Limb (tissue), 2 donors: ENCODE measurements around the gene PLPPR3.
"Not testable (repeated sequence)": the region's sequence is repeated elsewhere in the genome, so short reads cannot be mapped to it uniquely, and the experiment has no call there.

Experiments
- DNase-seq, 2 donors: peaks; one replicate each; pipeline ENCODE4 v3.0.0-alpha.2; 2016; ENCODE audit errors: extremely low spot score in 2 of 2

PLPPR3 gene

DNA sequence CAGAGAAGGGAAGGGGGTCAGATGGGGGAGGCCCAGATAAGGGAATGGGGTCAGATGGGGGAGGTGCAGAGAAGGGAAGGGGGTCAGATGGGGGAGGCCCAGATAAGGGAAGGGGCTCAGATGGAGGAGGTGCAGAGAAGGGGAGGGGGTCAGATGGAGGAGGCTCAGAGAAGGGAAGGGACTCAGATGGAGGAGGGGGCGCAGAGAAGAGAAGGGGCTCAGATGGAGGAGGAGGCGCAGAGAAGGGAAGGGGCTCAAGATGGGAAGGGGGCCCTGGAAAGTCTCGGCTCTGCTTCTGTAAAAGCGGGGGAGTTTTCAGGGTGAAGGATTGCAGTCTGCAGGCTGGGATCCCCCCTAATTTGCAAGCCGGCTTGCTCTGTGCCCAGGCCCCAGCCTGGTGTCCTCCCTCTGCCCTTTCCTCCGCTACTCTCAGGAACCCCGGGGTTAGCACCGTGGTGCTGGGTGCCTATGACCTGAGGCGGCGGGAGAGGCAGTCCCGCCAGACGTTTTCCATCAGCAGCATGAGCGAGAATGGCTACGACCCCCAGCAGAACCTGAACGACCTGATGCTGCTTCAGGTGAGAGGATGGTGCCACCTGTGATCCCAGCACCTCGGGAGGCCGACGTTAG lies 7.5 kb upstream of the PLPPR3 start:
- no peak for DNase-seq

DNA sequence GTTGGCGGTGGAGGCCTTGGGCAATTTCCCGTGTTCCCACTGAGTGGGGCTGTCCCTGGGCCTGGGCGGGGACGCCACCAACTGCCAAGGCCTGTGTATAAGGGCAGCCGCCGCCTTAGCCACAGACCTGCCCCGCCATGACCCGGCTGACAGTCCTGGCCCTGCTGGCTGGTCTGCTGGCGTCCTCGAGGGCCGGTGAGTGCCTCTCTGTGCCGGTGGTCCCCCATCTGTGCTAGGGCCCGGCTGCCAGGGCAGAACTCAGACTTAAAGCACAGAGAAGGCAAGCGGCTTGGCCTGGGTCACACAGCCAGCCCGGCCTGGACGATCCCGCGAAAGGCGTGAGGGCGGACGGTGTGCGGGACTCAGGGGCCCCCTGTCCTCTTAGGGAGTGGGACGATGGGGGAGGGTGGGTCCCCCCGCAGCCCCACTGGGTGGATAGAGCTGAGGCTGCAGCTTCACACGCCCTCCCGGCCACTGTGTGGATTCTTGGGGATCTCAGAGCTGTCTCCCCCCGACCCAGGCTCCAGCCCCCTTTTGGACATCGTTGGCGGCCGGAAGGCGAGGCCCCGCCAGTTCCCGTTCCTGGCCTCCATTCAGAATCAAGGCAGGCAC lies 6.1 kb upstream of the PLPPR3 start, which contains the start of gene AZU1:
Gene AZU1, plus strand, starts transcription at position 128 of the 612 bp plus-strand sequence. Its CDS starts 10 bp downstream, at position 138.
- DNase-seq: no peak

DNA sequence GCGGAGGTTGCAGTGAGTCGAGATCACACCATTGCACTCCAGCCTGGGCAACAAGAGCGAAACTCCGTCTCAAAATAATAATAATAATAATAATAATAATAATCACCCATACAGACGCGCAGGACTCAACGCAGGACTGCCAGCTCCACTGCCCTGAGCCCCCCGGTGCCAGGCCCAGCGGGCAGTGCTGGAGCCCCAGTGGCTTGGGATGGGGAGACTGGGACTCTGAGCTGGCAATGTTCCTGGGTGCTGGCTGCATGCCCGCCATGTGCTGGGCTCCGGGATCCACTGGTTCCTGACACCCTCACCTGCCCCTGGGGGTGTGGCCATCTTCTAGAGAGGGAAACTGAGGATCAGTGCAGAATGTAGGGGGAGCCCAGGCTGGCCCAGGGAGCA lies 5.6 kb upstream of the PLPPR3 start:
- DNase-seq: no peak

DNA sequence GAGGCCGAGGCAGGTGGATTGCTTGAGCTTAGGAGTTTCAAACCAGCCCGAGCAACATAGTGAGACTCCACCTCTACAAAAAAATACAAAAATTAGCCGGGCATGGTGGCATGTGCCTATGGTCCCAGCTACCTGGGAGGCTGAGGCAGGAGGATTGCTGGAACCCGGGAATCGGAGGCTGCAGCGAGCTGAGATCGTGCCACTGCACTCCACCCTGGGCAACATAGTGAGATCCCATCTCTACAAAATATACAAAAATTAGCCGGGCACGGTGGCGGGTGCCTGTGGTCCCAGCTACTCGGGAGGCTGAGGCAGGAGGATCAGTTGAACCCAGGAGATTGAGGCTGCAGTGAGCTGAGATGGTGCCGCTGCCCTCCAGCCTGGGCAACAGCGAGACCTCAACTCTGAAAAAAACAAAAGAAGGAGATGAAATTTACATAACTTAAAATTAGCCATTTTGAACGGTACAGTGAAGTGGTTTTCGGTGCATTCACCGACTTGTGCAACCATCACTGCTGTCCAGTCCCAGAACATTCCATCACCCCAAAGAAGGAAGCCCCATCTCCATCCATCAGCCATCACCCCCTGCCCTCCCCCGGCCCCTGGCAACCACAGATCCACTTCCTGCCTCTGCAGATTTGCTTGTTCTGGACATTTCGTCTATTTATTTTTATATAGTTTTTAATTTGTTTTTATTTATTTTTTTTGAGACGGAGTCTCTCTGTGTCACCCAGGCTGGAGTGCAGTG lies 4.3 kb upstream of the PLPPR3 start:
- no peak for DNase-seq

DNA sequence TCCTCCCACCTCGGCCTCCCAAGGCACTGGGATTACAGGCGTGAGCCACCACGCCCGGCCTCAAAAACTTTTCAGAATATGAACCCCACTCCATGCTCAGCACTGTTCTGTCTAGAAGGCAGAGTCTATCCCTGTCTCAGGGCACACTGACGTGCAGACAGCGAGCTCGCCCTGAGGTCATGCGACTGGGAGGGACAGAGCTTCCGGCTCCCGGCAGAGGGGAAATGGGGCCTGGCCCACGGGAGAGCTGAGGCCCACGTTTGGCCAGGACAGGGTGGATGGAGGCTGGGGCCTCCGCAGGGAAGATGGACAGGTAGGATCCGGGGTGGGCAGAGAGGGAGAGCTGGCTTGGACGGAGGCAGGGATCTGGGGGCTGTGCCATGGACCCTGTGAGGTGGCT lies 3.1 kb upstream of the PLPPR3 start:
- peak in 1 of 2 donors; percentile 29 for DNase-seq

DNA sequence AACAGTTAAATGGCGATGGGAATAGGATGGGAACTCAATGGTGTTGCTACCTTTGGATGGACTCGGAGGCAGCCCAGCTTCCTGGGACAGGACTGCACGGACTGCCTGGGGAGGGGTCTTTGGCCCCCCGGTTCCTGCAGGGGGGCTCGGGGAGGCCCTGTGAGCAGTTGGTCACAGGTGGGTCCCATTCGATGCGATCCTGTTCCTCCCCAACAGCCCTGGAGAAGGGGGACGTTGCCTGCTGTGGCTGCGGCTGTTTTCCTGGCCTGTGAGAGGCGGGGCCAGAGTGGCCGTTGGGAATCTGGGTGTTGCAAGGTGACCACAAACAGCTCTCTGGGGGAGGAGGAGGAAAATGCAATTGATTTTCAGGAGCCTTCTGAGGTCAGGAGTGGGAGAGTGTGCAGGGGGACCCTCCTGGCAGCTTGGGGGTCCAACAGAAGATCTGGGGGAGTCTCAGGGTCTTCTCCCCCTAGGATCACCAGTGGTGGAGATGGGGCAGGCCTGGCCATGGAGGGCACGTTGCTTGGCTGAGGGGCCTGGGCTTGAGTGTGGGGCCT lies 1.9 kb upstream of the PLPPR3 start:
- peak in 1 of 2 donors; percentile 28 for DNase-seq

DNA sequence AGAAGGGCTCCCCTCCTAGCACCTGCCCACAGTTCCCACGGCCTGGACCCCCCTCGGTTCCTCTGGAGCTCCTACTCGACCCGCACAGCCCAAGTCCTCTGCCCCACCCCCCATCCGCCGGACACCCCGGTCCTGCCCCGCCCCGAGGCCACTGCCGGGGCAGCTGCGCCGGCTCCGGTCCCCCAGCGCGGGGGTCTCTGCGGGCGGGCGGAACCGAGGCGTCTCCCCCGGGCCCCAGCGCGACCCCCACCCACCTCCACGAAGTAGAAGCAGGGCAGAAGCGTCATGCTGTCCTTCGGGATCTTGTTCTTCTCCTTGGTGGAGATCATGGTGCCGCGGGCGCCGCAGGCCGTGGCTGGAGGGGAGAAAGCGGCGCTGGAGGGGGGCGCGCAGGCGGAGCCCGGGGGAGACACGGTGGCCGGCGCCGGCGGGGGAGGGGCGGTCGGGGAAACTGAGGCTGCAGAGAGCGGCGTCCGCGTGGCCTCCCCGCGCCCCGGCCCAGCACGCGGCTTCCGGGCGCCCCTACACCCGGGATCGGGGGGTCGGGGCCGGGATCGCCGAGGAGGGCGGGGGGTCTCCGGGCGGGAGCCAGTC lies 427 bp downstream of the PLPPR3 start:
- peak in 1 of 2 donors; percentile 57 for DNase-seq

DNA sequence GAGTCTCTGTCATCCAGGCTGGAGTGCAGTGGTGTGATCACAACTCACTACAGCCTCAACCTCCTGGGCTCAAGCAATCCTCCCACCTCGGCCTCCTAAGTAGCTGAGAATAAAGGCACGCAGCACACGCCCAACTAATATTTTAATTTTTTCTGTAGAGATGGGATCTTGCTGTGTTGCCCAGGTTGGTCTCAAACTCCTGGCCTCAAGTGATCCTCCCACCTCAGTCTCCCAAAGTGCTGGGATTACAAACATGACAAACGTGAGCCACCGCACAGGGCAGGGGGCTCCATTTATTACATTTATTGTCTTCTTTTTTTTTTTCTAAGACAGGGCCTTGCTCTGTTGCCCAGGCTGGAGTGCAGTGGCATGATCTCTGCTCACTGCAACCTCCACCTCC lies 1.5 kb downstream of the PLPPR3 start:
- DNase-seq: not testable (repeated sequence)

DNA sequence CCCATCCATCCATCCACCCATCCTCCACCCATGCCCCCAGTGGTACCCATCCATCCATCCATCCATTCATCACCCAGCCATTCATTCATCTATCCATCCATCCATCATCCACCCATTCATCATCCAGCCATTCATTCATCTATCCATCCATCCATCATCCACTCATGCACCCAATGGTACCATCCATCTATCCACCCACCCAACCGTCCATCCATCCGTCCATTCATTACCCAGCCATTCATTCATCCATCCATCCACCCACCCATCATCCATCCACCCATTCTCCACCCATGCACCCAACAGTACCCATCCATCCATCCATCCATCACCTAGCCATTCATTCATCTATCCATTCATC lies 5.3 kb downstream of the PLPPR3 start:
- no peak for DNase-seq

DNA sequence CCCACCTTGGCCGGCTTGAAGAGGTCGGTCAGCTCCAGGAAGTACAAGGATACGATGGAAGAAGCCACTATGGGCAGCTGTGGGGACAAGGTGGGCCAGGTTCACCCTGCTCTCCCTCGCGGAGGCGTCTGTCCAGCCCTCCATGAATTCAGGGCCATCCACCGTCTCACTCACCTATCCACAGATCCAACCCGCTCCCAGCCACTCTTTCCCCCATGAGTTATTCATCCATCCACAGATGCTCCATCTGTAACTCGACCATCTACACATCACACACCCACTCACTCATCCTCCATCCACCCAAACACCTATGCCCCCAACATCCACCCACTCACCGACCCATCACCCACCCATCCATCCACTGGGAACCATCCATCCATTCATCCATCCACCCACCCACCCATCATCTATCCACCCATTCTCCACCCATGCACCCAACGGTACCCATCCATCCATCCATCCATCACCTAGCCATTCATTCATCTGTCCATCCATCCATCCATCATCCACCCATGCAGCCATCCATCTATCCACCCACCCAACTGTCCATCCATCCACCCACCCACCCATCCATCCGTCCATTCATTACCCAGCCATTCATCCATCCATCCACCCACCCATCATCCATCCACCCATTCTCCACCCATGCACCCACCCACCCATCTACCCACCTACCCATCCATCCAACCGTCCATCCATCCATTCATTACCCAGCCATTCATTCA lies 5.8 kb downstream of the PLPPR3 start:
- no peak for DNase-seq

DNA sequence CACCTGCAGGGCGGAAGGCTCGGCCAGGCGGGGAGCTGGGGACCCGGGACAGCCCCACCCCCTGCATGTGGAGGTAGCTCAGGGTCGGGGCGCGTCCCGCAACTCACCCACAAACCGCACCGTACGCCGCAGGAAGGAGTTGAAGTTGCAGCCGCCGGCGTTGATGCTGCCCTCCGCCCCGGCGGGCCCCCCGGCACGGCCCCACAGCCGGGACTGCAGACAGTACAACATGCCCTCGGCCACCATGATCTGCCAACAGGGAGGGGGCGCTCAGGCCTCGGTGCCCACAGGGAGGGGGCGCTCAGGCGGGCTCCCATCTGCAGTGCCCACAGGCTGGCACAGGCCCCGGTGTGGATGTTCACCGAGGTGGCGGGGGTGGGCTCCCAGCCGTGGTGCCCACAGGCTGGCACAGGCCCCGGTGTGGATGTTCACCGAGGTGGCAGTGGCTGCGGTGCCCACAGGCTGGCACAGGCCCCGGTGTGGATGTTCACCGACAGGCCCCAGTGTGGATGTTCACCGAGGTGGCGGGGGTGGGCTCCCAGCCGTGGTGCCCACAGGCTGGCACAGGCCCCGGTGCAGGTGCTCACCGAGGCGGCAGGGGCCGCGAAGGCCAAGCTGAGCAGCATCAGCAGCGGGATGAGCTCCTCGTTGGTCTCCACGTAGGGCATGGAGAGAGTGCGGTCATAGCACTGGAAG lies 6.5 kb downstream of the PLPPR3 start:
- DNase-seq: peak in 1 of 2 donors; percentile 30

DNA sequence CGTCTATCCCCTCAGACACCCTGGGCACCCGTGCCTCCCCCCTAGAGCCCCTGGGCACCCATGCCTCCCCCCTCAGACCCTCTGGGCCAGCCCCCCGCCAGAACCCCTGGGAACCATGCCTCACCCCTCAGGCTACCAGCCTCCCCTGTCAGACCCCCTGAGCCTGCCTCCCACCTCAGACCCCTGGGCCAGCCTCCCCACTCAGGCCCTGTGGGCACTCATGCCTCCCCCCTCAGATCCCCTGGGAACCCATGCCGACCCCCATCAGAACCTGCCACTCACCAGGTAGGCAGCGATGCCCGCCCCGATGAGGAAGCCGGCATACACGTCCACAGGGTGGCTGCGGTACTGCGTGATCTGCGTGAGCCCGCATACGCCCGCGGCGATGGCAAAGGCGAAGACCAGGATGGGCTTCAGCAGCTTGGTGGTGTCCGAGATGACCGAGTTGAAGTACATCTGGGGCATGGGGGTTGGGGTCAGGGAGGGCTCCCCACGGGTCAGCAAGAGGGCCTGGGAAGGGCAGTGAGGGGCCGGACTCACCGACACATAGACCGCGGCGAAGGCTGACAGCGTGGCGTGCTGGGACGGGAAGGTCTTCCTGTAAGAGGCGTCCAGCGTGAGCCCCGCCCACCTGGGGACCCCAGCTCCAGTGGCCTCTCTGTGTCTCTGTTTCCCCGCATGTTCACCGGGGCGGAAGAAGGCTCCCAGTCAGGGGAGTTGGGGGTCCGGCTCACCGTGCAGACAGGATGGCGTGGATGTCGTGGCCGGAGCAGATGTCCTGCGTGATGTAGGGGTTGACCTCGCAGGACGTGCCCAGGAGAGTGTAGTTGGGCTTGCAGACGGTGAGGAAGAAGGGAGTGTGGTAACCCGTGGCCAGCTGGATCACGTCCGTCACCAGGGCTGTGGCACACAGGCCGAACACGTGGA lies 7.3 kb downstream of the PLPPR3 start:
- DNase-seq: peak in 1 of 2 donors; percentile 34

DNA sequence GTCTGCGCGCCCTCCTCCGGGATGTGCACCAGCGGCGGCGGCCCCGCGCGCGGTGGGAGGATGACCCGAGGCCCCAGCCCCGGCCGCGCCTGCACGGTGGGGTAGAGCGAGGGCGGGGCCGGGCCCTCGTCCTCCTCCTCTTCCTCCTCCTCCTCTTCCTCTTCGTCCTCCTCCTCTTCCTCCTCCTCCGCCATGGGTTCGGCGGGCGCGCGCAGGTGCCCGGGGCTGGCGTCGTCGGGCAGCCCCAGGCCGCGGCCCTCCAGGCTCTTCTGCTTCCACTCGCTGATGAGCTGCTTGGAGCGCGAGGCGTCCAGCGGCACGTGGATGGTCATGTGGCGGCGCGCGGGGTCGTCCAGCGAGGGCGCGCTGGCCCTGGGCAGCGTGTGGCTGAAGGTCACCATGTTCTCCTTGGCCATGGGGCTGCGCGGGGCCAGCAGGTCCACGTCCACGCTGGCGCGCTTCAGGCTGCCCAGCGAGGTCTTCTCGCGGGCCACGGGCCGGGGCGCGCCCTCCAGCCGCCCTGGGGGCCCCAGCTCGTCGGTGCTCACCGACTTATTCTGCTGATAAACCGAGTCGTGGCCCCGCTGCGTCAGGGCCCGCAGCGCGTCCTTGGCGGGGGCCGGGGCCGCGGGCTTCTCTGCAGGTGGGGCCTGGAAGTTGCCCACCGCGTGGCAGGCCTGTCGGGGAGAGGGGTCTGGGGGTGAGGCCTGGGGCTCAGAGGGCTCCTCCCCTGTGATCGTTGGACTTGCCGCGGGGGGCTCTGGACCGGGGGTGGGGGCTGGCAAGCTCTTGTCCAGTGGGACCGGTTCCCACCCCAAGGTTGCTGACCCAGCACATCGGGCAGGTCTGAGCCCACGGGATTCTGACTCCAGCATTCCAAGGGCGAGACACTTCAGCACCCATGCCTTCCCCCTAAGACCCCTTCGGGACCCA lies 8.3 kb downstream of the PLPPR3 start:
- DNase-seq: peak in 1 of 2 donors; percentile 31

DNA sequence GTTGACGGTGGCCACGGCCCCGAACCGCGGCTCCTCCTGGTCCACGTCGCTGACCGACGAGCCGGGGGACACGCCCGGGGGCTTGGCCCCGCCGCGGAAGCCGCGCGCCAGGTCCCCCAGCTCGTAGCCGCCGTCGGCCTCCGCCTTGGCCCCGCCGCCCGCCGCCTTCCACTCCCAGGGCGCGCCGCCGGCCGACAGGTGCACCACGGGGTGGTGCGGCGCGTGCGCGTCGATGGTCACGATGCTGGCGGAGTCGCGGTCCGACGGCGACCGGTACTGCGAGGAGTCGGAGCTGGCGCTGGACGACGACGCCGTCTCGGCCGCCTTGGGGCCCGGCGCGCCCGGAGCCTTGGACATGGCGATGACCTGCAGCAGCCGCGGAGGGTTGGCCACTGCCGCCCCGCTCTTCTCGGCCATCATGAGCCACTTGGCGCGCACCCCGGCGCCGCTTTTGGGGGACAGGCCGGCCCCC lies 9.0 kb downstream of the PLPPR3 start:
- DNase-seq: peak in 1 of 2 donors; percentile 30

DNA sequence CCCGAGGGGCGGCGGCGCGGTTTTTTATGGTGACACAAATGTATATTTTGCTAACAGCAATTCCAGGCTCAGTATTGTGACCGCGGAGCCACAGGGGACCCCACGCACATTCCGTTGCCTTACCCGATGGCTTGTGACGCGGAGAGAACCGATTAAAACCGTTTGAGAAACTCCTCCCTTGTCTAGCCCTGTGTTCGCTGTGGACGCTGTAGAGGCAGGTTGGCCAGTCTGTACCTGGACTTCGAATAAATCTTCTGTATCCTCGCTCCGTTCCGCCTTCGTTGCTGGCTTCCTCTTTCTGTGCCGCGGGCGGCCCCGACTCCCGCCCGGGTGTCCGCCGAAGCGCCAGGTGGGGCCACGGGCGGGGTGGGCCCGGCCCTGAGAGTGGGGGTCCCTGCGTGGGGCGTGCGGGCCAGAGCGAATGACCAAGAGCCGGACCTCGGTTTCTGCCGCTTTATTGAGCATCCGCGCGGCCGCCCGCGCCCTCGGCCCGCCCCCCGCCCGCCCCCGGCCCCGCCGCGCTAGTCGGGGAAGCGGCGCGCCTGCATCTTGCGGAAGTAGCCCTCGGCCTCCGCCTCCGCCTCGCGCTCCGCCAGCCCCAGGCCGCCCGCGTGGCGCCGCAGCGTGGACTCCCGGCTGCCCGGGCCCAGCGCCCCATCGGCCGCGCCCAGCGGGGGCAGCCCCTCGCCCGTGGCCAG lies 9.6 kb downstream of the PLPPR3 start:
- peak in 1 of 2 donors; percentile 38 for DNase-seq

DNA sequence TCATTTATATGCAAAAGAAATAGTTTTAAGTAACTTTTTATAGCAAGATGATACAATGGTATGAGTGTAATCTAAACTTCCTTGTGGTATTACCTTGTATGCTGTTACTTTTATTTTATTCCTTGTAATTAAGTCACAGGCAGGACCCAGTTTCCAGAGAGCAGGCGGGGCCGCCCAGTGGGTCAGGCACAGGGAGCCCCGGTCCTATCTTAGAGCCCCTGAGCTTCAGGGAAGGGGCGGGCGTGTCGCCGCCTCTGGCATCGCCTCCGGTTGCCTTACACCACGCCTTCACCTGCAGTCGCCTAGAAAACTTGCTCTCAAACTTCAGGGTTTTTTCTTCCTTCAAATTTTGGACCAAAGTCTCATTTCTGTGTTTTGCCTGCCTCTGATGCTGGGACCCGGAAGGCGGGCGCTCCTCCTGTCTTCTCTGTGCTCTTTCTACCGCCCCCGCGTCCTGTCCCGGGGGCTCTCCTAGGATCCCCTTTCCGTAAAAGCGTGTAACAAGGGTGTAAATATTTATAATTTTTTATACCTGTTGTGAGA lies 10.2 kb downstream of the PLPPR3 start:
- no peak for DNase-seq

DNA sequence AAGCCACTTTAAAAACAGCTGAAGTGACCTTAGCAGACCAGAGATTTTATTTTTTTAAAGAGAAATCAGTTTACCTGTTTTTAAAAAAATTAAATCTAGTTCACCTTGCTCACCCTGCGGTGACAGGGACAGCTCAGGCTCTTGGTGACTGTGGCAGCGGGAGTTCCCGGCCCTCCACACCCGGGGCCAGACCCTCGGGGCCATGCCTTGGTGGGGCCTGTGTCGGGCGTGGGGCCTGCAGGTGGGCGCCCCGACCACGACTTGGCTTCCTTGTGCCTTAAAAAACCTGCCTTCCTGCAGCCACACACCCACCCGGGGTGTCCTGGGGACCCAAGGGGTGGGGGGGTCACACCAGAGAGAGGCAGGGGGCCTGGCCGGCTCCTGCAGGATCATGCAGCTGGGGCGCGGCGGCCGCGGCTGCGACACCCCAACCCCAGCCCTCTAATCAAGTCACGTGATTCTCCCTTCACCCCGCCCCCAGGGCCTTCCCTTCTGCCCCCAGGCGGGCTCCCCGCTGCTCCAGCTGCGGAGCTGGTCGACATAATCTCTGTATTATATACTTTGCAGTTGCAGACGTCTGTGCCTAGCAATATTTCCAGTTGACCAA lies 10.8 kb downstream of the PLPPR3 start:
- peak in 1 of 2 donors; percentile 32 for DNase-seq
